Measurements from ENCODE around the gene ZNF558.
"Not testable (repeated sequence)": the region's sequence is repeated elsewhere in the genome, so short reads cannot be mapped to it uniquely, and the experiment has no call there.

The ZNF558 gene

DNA sequence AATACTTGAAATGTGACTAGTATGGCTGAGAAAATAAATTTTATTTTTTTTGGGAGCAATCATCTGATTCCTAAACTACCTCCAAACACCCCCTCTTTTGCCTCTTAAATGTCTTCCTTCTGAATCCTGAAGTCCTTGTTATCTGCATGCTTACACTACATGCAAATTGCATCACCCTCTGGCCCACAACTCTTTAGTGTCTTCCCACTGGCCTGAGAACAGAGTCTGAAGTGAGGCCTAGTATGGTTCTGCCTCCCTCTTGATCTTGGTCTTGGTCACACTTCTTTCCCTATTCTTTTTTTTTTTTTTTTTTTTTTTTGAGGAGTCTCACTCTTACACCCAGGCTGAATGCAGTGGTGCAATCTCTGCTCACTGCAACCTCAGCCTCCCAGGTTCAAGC, 4.8 kb downstream of the ZNF558 start:
- peaks cover 90% of the 10 kb centered on the region for H3K36me3 Mint-ChIP-seq (ENCODE audit: low read depth)
- no peak for DNase-seq

DNA sequence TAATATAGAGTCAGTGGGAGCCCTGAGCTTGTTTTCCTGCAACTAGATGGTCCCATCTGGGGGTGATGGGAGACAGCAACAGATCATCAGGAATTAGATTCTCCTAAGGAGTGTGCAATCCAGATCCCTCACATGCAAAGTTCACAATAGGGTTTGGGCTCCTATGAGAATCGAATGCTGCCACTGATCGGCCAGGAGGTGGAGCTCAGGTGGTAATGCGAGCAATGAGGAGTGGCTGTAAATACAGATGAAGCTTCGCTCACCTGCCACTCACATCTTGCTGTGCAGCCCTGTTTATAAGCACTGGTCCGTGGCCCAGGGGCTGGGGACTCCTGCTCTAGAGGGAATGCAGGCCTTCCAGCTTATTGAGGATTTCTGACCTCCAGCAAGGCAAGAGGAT, 5.7 kb downstream of the ZNF558 start:
- no peak for DNase-seq
- no peaks in the 10 kb centered on the region for H3K9me3 Mint-ChIP-seq
- H3K4me3 Mint-ChIP-seq: no peak overlapping the region
- peaks cover 17% of the 10 kb centered on the region for H3K4me1 Mint-ChIP-seq (ENCODE audit: low read depth)
- H3K36me3 Mint-ChIP-seq (ENCODE audit: low read depth): peaks cover 94% of the 10 kb centered on the region
- no peak overlapping the region for H3K27ac Mint-ChIP-seq
- no peaks in the 10 kb centered on the region for H3K27me3 Mint-ChIP-seq

More for the DNA sequence above, 4.8 kb downstream of the ZNF558 start:
- peaks cover 22% of the 10 kb centered on the region for H3K4me1 Mint-ChIP-seq (ENCODE audit: low read depth)
- H3K27me3 Mint-ChIP-seq: no peaks in the 10 kb centered on the region
- H3K9me3 Mint-ChIP-seq: no peaks in the 10 kb centered on the region
- H3K27ac Mint-ChIP-seq: no peak overlapping the region
- no peak overlapping the region for H3K4me3 Mint-ChIP-seq

- Mint-ChIP-seq H3K36me3 (ENCODE audit: low read depth) (peaks cover 97% of the 10 kb centered on the region), H3K9me3 (peaks cover 26% of the 10 kb centered on the region), H3K4me3 (no peak overlapping the region), H3K4me1 (ENCODE audit: low read depth) (peaks cover 1% of the 10 kb centered on the region), H3K27ac (no peak overlapping the region), H3K27me3 (no peaks in the 10 kb centered on the region)
- no peak for DNase-seq
Observed at GRCh38 chr19:8821748-8822241, 10.3 kb downstream of the ZNF558 start.

DNA sequence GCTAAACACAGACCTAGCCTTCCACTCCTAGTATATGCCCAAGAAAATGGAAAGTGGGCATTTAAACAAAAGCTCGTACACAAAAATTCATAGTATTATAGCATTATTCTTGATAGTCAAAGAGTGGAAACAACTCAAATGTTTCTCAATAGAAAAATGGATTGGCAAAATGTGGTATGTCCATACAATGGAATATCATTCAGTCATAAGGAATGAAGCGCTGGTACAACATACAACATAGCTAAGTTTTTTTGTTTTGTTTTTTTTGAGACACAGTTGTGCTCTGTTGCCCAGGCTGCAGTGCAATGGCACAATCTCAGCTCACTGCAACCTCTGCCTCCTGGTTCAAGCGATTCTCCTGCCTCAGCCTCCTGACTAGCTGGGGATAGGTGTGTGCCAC, 11.9 kb downstream of the ZNF558 start:
- Mint-ChIP-seq H3K4me3 (no peak overlapping the region), H3K9me3 (peaks cover 38% of the 10 kb centered on the region), H3K4me1 (ENCODE audit: low read depth) (no peaks in the 10 kb centered on the region), H3K27ac (no peak overlapping the region), H3K27me3 (no peaks in the 10 kb centered on the region), H3K36me3 (ENCODE audit: low read depth) (peaks cover 99% of the 10 kb centered on the region)
- DNase-seq: no peak

- no peak overlapping the region for H3K4me3 Mint-ChIP-seq
- no peaks in the 10 kb centered on the region for H3K4me1 Mint-ChIP-seq (ENCODE audit: low read depth)
- no peaks in the 10 kb centered on the region for H3K27me3 Mint-ChIP-seq
- H3K27ac Mint-ChIP-seq: no peak overlapping the region
- no peak for DNase-seq
- H3K36me3 Mint-ChIP-seq (ENCODE audit: low read depth): peaks cover 100% of the 10 kb centered on the region
- H3K9me3 Mint-ChIP-seq: peaks cover 77% of the 10 kb centered on the region
Observed at GRCh38 chr19:8815780-8816179, 16.3 kb downstream of the ZNF558 start.

GRCh38 chr19:8814176-8814575, 17.9 kb downstream of the ZNF558 start:
- DNase-seq: no peak
- Mint-ChIP-seq H3K9me3 (peaks cover 81% of the 10 kb centered on the region), H3K36me3 (ENCODE audit: low read depth) (peaks cover 100% of the 10 kb centered on the region), H3K27me3 (no peaks in the 10 kb centered on the region), H3K4me3 (no peak overlapping the region), H3K27ac (no peak overlapping the region), H3K4me1 (ENCODE audit: low read depth) (no peaks in the 10 kb centered on the region)

DNA sequence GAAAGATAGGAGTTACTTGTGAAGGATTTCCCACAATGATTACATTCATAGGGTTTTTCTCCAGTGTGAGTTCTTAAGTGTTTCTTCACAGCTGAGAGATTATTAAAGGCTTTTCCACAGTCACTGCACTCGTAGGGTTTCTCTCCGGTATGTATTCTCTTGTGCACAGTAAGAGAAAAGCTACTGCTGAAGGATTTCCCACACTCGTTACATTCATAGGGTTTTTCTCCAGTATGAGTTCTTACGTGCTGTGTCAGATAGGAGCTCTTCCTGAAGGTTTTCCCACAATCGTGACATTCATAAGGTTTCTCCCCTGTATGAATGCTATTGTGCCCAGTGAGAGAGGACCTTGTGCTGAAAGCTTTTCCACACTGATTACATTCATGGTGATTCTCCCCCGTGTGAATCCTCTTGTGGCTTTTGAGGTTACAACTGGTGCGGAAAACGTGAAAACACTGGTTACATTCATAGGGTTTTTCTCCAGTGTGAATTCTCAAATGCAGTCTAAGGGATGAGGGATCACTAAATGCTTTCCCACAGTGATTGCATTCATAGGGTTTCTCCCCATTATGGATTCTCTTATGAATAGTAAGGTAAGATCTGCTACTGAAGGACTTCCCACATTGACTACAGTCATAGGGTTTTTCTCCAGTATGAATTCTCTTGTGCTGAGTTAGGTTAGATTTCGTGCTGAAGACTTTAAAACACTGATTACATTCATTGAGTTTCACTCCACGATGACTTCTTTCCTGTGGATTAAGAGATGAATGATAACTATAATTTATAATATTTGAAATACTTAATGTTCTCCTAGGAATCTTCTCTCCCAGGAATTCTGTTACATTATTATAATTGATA, 20.6 kb downstream of the ZNF558 start:
- DNase-seq: no peak
- no peaks in the 10 kb centered on the region for H3K4me1 Mint-ChIP-seq (ENCODE audit: low read depth)
- no peak overlapping the region for H3K27ac Mint-ChIP-seq
- peaks cover 99% of the 10 kb centered on the region for H3K36me3 Mint-ChIP-seq (ENCODE audit: low read depth)
- peaks cover 77% of the 10 kb centered on the region for H3K9me3 Mint-ChIP-seq
- no peaks in the 10 kb centered on the region for H3K27me3 Mint-ChIP-seq
- H3K4me3 Mint-ChIP-seq: no peak overlapping the region

- Mint-ChIP-seq H3K27ac (no peak overlapping the region), H3K4me1 (ENCODE audit: low read depth) (no peaks in the 10 kb centered on the region), H3K4me3 (no peak overlapping the region), H3K27me3 (no peaks in the 10 kb centered on the region), H3K9me3 (peaks cover 65% of the 10 kb centered on the region), H3K36me3 (ENCODE audit: low read depth) (peaks cover 86% of the 10 kb centered on the region)
- no peak for DNase-seq
Observed at GRCh38 chr19:8806661-8807060, 25.4 kb downstream of the ZNF558 start.

- DNase-seq: no peak
- Mint-ChIP-seq H3K27ac (no peak overlapping the region), H3K9me3 (peaks cover 12% of the 10 kb centered on the region), H3K4me1 (ENCODE audit: low read depth) (no peaks in the 10 kb centered on the region), H3K36me3 (ENCODE audit: low read depth) (no peaks in the 10 kb centered on the region), H3K4me3 (no peak overlapping the region), H3K27me3 (no peaks in the 10 kb centered on the region)
Observed at GRCh38 chr19:8794823-8795222, 37.3 kb downstream of the ZNF558 start.

- not testable (repeated sequence) for H3K9me3 Mint-ChIP-seq; H3K27me3 Mint-ChIP-seq; H3K4me1 Mint-ChIP-seq (ENCODE audit: low read depth); H3K27ac Mint-ChIP-seq; DNase-seq; H3K4me3 Mint-ChIP-seq; H3K36me3 Mint-ChIP-seq (ENCODE audit: low read depth)
Observed at GRCh38 chr19:8773587-8773986, 58.5 kb downstream of the ZNF558 start.

- not testable (repeated sequence) for H3K9me3 Mint-ChIP-seq; H3K4me1 Mint-ChIP-seq (ENCODE audit: low read depth); H3K27me3 Mint-ChIP-seq; DNase-seq; H3K4me3 Mint-ChIP-seq; H3K27ac Mint-ChIP-seq; H3K36me3 Mint-ChIP-seq (ENCODE audit: low read depth)
Observed at GRCh38 chr19:8769265-8769664, 62.8 kb downstream of the ZNF558 start.

DNA sequence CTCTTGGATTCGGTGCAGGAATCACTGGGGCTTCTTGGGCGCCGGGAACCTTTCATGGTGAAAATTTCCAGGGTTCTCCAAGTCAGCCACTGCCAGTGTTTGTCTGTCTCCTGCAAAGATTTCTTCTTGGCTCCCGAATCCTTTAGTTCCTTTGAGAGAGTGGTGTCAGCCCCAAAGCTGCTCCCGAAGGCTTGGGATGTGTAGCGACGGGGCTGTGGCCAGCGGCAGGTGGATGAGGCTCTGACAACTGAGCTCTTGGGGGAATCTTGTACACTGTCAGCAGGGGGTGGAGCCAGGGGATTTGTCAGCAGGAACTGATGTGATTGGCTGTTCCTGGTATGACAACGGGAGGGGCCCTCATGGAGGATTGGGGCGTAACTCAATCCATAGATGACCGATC, 64.8 kb downstream of the ZNF558 start:
- not testable (repeated sequence) for DNase-seq; H3K27ac Mint-ChIP-seq; H3K9me3 Mint-ChIP-seq; H3K27me3 Mint-ChIP-seq; H3K4me1 Mint-ChIP-seq (ENCODE audit: low read depth); H3K36me3 Mint-ChIP-seq (ENCODE audit: low read depth); H3K4me3 Mint-ChIP-seq
